Tibial nerve (tissue), 4 donors: ENCODE data around the gene BPIFB6.

Experiments used
- EP300 ChIP-seq, 2 donors: sonication (generic); formaldehyde crosslinking; IDR thresholded peaks; one replicate each; pipeline ENCODE4 v1.6.1; 2017; ENCODE audit warnings: antibody characterized with exemption in 2 of 2, mild to moderate bottlenecking in 1 of 2
- POLR2A ChIP-seq, 2 donors: fragments of 450-650 bp; IDR thresholded peaks; one replicate each; pipeline ENCODE4 v1.6.1; 2017; ENCODE audit warnings: antibody characterized with exemption in 2 of 2, mild to moderate bottlenecking in 2 of 2, moderate library complexity in 2 of 2
- TF ChIP-seq, protein P1 (sequence below), 5 experiments: fragments of 200-600 bp in 3 of 5; fragments of 450-650 bp in 2 of 5; sonication (generic) in 3 of 5; IDR thresholded peaks; one replicate each; pipeline ENCODE4 v1.5.1; 2016 to 2019; ENCODE audit warnings: antibody characterized with exemption in 5 of 5, mild to moderate bottlenecking in 3 of 5, moderate library complexity in 2 of 5

DNA sequence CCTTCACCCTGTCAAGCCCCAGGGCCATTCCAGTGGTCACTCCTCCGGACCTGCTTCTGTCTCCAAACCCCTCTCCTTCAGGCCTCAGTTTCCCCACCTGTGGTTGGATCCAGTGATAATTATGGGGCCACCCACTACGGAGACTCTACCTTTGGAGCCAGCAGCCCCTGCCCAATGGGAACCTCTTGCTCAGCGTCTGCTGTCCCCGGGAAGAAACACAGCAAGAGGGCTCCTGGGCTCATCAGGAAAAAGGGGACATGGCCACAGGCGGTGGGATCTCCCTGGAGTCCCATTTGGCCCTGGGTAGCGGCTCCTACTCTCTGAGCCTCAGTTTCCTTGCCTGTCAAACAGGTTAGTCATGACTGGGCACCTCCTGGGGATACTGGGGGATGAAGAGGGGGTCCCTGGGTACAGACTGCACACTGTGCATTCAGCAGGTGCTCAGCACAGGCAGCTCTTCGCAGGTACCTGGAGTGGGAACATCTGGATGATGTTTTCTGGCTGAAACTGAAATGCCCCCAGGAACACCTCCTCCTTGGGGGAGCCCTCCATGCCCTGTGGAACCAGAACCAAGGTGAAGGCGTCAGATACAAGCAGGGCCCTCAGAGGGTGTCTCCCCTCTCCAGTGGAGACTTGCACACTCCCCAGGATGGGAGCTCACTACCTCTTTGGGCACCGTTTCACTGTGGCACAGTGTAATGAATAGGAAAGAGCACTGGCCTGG is 46.7 kb upstream of the BPIFB6 start:
- TF ChIP-seq EP300 (IDR thresholded peaks at IDR 0.05): no peak
- TF ChIP-seq, protein P1, sequence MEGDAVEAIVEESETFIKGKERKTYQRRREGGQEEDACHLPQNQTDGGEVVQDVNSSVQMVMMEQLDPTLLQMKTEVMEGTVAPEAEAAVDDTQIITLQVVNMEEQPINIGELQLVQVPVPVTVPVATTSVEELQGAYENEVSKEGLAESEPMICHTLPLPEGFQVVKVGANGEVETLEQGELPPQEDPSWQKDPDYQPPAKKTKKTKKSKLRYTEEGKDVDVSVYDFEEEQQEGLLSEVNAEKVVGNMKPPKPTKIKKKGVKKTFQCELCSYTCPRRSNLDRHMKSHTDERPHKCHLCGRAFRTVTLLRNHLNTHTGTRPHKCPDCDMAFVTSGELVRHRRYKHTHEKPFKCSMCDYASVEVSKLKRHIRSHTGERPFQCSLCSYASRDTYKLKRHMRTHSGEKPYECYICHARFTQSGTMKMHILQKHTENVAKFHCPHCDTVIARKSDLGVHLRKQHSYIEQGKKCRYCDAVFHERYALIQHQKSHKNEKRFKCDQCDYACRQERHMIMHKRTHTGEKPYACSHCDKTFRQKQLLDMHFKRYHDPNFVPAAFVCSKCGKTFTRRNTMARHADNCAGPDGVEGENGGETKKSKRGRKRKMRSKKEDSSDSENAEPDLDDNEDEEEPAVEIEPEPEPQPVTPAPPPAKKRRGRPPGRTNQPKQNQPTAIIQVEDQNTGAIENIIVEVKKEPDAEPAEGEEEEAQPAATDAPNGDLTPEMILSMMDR (IDR thresholded peaks at IDR 0.05): no peak
- TF ChIP-seq POLR2A (IDR thresholded peaks at IDR 0.05): no peak
